ENCODE data around the gene MTG2.

Gene MTG2

GRCh38 chr20:62203378-62204030 lies 20.7 kb downstream of the MTG2 start:
- DNase-seq, result no peak

DNA sequence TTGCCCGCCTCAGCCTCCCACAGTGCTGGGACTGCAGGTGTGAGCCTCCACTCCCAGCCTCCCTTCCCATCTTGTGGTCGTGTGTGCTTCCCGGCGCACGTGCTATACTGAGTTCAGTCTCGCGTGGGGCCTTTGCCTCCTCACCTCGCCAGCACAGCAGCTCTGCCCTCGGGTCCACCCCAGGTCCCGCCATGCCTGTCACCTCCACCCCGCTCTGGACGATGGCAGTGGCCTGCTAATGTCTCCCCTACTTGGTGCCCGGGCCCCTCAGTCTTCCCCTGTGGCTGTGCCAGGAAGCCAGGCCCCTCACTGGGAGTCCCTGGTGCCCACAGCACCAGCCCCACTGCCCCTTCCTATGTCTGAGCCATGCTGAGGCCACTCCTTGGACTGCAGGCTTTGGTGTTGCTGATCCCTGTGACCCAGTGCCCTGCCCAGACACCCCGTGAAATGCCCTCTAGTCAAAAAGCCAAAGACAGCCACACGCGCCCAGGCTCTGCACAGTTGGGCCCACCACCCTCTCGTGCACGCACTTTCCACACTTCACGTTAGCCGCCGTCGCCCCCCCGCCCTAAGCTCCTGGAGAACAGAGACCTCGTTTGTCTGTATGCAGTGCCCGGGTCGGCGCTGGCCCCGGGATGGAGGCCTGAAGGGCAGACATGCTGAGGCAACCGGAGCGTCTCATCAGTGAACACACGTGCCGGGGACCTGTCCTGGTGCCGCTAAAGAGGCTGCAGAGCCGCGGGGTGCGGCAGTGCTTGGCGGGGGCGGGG lies 23.0 kb downstream of the MTG2 start:
- DNase-seq, result no peak

- DNase-seq, result no peak
These were observed 23.6 kb downstream of the MTG2 start for GRCh38 chr20:62206388-62206775.

DNA sequence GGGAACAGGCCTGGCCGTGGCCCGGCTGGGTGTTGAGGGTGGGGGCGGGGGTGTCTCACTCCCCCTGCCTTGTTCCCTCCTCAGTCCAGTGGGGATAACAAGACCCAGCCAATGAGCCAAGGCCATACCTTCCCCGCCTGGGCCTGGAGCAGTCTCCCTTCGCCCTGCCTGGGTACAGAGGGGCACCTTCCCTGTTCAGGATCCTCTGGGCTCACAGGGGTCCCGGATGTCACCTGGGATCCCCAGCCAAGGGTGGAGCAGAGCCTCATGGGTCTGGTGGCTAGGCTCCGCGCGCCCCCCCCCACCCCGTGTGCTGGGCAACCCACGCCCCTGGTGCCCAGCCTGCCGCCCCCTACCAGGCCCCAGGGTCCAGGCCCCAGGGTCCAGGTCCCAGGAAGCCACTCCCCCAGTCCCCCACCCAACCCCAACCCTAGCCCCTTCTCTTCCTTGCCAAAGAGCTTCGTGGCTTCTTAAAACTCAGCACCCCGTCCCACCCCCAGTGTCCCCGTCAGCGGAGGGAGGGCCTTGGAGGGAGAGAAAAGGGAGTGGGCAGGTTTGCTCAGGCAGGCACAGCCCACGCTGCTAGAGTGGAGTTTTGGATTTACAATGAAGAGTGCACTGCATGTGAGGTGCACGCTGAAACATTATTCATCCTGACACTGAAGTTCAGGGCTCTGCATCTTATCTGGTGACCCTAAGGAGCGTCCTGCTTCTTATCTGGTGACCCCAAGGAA lies 25.4 kb downstream of the MTG2 start:
- DNase-seq, result peak in 30 of 56 donors; percentile 6 to 82 (median 34)

- no peak for DNase-seq
These were observed 26.2 kb downstream of the MTG2 start for GRCh38 chr20:62208795-62209755.

DNA sequence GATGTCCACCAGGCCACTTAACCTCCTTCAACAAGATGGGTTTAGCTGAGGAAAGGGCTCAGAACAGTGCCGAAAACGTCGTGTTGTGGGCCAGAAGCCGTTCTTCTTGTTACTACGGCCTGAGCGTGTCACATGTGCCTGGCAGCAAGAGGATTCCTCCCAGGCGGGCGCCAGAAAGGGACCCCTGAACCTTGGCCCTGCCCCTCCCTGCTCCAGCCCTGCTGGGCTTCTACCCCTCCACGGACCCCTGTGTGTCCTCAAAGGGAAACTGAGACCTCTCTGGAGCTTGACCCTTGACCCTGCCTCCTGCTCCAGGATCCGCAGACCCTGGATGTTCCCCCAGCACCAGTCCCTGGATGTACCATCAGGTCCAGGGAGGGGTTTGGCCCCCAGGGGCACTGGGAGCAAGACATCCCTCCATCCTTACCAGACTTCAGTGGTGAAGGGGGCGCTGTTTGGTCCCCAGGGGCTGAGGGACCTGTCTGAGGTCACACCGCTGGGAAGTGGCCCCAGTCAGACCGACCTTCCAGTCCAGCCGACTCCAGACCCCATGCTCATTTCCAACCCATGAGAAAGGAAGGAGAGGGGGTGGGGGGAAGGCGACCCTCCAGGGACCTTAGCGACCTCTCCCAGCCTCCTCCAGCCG lies 27.1 kb downstream of the MTG2 start:
- DNase-seq, result no peak

- DNase-seq, result no peak
These were observed 27.6 kb downstream of the MTG2 start for GRCh38 chr20:62210496-62210855.

GRCh38 chr20:62211216-62211615 lies 28.4 kb downstream of the MTG2 start:
- no peak for DNase-seq

GRCh38 chr20:62211769-62212288 lies 29.0 kb downstream of the MTG2 start:
- no peak for DNase-seq

DNA sequence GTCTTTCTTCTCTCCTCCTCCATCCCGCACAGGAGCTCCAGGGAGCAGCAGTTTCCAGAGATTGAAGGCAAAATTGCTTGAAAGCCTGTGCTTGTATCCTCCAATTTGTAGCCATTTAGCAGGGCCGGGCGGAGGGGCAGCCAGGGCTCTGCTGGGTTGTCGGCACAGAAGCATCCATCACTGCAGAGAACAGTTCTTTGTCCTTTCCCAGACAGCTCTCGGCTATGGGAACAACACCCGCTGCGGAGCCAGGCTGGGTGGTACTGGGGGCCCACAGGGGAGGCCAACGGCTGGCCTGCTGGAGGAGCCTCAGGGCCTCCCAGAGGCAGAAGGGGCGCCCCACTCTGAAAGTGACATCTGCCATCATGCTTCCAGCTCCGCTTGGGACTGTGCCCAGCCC lies 29.5 kb downstream of the MTG2 start:
- DNase-seq, result no peak

GRCh38 chr20:62214067-62214466 lies 31.2 kb downstream of the MTG2 start:
- peak in 1 of 56 donors; percentile 9 for DNase-seq

DNA sequence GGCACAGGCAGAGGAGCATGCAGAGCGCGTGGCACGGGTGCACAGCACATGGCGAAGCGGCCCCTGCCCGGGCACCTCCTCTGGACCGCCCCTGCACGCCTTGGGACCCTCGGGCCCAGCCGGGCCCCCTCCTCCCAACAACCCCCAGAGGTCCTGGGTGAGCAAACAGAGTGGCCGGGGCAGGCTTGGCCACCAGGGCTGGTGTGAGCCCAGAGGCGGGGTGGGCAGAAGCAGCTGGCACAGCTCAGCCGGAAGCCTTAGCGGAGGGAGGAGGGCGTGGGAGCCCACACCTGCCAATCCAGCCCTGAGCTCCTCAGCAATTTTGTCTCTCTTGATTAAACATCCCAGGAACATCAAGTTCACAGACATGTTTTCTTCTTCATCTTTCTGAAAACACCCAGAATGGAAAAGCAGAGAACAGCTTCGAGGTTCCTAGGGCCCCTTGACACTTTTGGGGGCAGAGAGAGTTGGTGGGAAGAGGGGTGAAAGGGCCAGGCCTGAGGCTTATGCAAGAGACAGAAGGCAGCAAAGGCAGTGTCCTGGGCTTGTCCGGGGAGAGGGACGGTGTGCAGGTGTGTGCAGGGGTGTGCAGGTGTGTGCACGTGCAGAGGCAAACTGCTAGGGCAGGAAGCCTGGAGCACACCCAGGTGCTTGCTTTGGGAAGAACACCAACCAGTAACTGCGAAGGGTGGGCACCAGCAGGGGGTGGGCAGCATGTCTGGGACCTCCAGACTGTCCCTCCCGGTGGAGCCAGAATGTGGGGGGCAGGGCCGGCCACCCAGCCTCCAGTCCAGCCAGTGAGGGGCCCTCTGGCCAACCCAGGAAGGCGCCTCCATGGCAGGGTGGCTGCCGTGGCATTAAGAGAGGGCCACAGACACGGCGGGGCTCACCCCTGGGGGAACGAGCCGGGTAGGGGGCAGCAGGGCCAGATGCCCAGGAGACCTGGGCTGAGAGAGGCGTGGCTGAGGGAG lies 32.5 kb downstream of the MTG2 start:
- DNase-seq, result peak in 10 of 56 donors; percentile 16 to 54 (median 29)

DNA sequence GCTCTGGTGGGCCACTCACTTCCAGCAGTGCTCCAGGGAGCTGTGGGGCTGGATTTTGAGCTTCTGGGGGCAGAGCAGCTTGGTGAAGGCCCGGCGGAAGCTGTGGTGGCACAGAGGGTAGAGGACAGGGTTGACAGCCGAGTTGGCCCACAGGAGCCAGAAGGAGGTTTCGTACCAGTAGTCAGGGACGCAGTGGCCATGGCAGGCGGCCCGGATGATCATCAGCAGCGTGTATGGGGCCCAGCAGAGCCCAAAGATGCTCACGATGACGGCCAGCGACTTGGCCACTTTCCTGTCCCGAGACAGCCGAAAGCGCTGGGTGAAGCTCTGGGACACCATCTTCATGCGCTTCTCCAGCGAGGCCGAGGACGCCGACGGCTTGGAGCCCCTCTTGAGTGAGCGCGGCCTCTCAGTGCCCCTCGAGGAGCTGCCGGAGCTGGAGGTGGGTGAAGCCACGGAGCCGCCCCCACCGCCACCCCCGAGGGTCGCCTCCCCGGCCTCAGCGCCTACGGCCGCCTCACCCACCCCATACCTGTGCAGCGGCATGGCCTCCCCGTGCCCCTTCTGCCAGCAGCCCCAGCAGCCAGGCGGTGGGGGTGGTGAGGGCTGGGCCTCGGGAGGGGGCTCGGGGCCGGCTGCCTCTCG lies 33.3 kb downstream of the MTG2 start:
- no peak for DNase-seq

DNA sequence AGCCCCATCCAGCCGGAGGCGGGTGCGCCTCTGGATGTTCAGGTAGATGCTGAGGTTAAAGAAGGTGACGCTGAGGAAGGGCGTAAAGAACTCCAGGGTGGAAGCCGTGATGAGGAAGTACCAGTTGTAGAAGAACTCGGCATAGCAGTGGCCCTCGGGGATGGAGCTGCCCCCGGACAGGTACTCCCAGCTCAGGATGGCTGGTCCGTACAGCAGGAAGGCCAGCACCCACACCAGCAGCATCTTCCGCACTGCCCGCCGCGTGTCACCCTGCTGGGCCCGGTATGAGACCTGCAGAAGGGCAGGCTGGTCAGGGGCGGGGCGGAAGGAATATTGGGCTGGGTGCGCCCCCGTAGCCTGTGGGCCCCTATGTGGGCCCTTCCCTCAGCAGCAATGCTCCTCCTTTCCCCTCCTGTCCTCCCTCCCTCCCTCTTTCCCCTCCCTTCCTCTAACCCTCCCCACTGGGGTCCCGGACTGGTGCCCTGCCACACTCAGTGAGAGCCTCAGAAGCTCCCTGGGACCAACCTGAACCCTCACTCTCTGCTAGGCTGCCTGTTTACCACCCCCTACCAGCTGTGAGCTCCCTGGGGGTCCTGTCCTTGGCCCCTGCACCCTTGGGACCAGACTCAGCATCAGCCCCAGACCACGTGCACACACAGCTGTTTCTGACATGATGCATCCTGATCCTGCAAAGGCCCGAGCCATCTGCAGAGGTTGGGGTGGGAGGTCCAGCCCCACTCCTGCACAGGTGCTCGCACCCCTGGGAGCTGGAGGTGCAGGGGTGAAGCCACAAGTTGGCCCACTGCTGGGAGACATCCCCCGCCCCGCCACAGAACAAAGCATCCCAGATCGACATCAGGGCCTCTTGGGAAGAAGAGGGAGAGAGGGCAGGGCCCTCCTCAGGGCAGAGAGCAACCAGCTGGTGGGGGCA lies 34.1 kb downstream of the MTG2 start:
- no peak for DNase-seq

DNA sequence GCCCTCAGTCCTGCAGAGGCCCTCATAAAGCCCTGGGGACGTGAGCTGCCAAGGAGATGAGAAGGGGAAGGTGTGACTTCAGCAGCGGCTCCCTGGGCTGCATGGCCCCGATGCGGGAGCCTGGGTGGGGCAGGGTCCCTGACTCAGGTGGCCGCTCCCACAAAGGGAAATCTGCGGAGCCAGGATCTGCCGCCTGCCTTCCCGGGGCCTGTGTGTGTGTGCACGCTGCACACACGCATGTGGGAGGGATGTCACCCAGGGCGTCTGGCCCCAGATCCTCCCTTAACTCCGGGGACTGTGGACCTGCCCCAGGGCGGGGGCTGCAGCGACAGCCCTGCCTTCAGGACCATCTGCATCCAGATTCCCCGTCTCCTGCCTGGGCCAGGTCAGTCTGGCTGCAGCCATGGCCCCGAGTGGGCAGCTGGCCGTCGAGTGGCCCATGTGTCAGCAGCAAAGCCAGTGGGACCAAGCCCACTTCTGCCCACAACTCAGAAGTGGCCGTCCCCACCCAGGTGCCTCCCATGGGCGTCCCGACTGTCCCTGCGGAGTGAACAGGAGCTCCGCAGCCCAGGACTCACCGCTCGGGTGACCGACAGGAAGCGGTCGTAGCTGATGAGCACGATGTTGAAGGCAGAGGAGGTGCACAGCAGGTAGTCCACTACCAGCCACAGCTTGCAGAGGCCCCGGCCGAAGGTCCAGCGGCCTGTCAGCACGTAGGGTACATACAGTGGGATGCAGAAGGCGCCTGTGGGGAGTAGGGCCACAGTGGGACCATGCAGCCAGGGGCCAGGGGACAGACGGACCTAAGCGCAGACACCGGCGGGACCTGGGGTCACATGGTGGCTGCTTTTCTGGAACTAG lies 35.3 kb downstream of the MTG2 start:
- no peak for DNase-seq

All from nucleus accumbens (tissue), 56 donors.